HepG2 (cell line): ENCODE data around the gene CES2. TPM values are rescaled to one million over a fixed set of nuclear protein-coding genes. Genes with fewer than 3 reads are reported as not detected.

Experiments
- CREM ChIP-seq, 2 experiments: sonication (generic) in 1 of 2; formaldehyde crosslinking in 1 of 2; IDR thresholded peaks; 2 replicates each; pipeline versions ENCODE4 v1.4.0 to v1.6.1; 2016 to 2020; ENCODE audit warnings: antibody characterized with exemption in 1 of 2, mild to moderate bottlenecking in 1 of 2, missing genetic modification reagents in 1 of 2
- KAT8 ChIP-seq: IDR thresholded peaks from 2 replicates; pipeline ENCODE4 v1.6.1; 2016; ENCODE audit warnings: missing genetic modification reagents, missing compliant biosample characterization
- KDM2A ChIP-seq: sonication (generic); formaldehyde crosslinking; IDR thresholded peaks from 2 replicates; pipeline ENCODE4 v1.4.0; 2020; ENCODE audit warnings: low read depth, missing genetic modification reagents, borderline replicate concordance
- NFE2L2 ChIP-seq: fragments of 150-350 bp; IDR thresholded peaks from 2 replicates; pipeline ENCODE4 v1.6.1; 2014; ENCODE audit warnings: low read length
- POLR2A ChIP-seq, 2 experiments: IDR thresholded peaks; 2 replicates each; pipeline ENCODE4 v1.6.1; 2011; ENCODE audit warnings: low read depth in 2 of 2, low read length in 2 of 2, mild to moderate bottlenecking in 1 of 2, moderate library complexity in 1 of 2; ENCODE audit not compliant: insufficient read depth in 1 of 2
- ZNF589 ChIP-seq: sonication (generic); formaldehyde crosslinking; conservative IDR thresholded peaks from 2 replicates; pipeline ENCODE4 v1.8.0; 2022; ENCODE audit warnings: mild to moderate bottlenecking, moderate library complexity, missing genetic modification reagents
- ZNF619 ChIP-seq: sonication (generic); formaldehyde crosslinking; IDR thresholded peaks from 2 replicates; pipeline ENCODE4 v1.4.0; 2020; ENCODE audit warnings: mild to moderate bottlenecking, missing genetic modification reagents
- ZNF629 ChIP-seq: sonication (generic); formaldehyde crosslinking; conservative IDR thresholded peaks from 2 replicates; pipeline ENCODE4 v1.5.0; 2020; ENCODE audit warnings: missing genetic modification reagents
- ZSCAN9 ChIP-seq: IDR thresholded peaks from 2 replicates; pipeline ENCODE4 v1.6.1; 2016; ENCODE audit warnings: borderline replicate concordance
- polyA plus RNA-seq, 8 experiments: library from polyadenylated mRNA; depleted of rRNA in 3 of 8; stranded (reverse) in 7 of 8; unstranded in 1 of 8; fragments of >200 nt; fragmentation: Illumina TruSeq in 4 of 8; extraction: Trizol in 4 of 8; gene quantifications; 2 replicates each; pipeline versions ENCODE4 v1.2.1 to v1.2.3, GENCODE V29; 2011 to 2016; ENCODE audit warnings: low read depth in 4 of 8, missing spikeins in 1 of 8, mixed read lengths in 1 of 8; ENCODE audit not compliant: insufficient read depth in 1 of 8
- total RNA-seq, 5 experiments: library from RNA; depleted of rRNA; stranded (reverse); fragments of >200 nt; fragmentation: Illumina TruSeq; extraction: Trizol; gene quantifications; 2 replicates each; pipeline ENCODE4 v1.2.3, GENCODE V29; 2016; ENCODE audit warnings: low read depth in 1 of 5
- TF ChIP-seq, protein P1 (sequence below): sonication (generic); formaldehyde crosslinking; IDR thresholded peaks from 2 replicates; pipeline ENCODE4 v1.4.0; 2020; ENCODE audit warnings: missing genetic modification reagents
- TF ChIP-seq, protein P2 (sequence below): sonication (generic); formaldehyde crosslinking; IDR thresholded peaks from 2 replicates; pipeline ENCODE4 v1.5.0; 2020; ENCODE audit warnings: mild to moderate bottlenecking, missing genetic modification reagents
- TF ChIP-seq, protein P3 (sequence below): sonication (generic); formaldehyde crosslinking; IDR thresholded peaks from 2 replicates; pipeline ENCODE4 v1.5.1; 2020; ENCODE audit warnings: mild to moderate bottlenecking, missing genetic modification reagents, moderate library complexity

The CES2 gene
- total and polyA plus RNA-seq, 2 of the 13 experiments (the other 11 are each of a cell fraction or from before 2014, with no cell fraction given), result 50.6 to 63.8 TPM

DNA sequence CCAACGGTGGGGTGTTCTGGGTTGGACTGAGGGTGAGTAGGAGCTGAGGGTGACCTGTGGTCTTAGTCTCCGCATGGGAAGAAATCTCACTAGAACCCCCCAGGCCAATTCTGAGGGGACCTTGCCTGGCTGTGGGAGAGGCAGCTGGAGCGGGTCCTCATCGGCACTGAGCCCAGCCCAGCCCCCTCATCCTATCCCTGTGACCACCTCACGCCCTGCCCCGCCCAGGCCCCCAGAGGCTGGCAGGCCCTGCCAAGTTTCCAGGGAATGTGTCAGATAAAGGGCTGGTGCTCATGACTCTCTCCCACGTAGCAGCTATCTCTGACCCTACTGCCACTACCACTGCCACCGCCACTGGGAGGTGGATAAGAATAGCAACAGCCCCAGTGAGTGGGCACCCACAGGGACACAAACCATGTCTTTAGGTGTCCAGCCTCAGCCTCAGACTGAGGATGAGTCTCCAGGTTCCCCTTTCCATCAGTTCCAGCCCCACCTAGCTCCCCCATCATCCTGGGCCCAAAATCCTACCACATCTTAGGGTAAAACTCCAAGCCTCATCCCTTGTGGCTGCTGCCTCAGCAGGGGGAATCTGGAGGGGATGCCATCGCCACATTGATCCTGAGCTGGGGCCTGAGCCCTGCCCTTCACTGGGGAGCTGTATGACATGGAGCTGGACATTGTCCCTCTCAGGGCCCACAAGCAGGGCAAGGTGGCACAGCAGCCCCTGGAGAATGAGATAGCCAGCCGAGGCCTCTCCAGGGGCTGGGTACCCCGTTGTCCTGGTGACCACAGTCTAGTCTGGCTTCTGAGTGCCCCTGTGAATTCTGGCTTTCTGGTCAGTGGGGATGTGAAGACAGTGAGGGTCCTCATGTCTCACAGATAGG is 31.5 kb upstream of the CES2 start (continued):
- no peak for TF ChIP-seq CREM (IDR thresholded peaks at IDR 0.05)
- no peak for TF ChIP-seq CREM (CRISPR knock-in tag; IDR thresholded peaks at IDR 0.05)
- TF ChIP-seq ZNF629, result no peak
- 0 out of 2 replicates have a peak, but pooled peaks have one; percentile 10 for TF ChIP-seq KDM2A
- TF ChIP-seq ZNF619 (CRISPR knock-in tag), result 0 out of 2 replicates have a peak, but pooled peaks have one; percentile 14
- no peak for TF ChIP-seq NFE2L2
- TF ChIP-seq, protein P1, sequence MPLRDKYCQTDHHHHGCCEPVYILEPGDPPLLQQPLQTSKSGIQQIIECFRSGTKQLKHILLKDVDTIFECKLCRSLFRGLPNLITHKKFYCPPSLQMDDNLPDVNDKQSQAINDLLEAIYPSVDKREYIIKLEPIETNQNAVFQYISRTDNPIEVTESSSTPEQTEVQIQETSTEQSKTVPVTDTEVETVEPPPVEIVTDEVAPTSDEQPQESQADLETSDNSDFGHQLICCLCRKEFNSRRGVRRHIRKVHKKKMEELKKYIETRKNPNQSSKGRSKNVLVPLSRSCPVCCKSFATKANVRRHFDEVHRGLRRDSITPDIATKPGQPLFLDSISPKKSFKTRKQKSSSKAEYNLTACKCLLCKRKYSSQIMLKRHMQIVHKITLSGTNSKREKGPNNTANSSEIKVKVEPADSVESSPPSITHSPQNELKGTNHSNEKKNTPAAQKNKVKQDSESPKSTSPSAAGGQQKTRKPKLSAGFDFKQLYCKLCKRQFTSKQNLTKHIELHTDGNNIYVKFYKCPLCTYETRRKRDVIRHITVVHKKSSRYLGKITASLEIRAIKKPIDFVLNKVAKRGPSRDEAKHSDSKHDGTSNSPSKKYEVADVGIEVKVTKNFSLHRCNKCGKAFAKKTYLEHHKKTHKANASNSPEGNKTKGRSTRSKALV (CRISPR knock-in tag), result no peak
- no peak for TF ChIP-seq ZSCAN9 (CRISPR knock-in tag)
- TF ChIP-seq ZNF589 (CRISPR knock-in tag), result no peak
- TF ChIP-seq KAT8, result no peak
- TF ChIP-seq, protein P2, sequence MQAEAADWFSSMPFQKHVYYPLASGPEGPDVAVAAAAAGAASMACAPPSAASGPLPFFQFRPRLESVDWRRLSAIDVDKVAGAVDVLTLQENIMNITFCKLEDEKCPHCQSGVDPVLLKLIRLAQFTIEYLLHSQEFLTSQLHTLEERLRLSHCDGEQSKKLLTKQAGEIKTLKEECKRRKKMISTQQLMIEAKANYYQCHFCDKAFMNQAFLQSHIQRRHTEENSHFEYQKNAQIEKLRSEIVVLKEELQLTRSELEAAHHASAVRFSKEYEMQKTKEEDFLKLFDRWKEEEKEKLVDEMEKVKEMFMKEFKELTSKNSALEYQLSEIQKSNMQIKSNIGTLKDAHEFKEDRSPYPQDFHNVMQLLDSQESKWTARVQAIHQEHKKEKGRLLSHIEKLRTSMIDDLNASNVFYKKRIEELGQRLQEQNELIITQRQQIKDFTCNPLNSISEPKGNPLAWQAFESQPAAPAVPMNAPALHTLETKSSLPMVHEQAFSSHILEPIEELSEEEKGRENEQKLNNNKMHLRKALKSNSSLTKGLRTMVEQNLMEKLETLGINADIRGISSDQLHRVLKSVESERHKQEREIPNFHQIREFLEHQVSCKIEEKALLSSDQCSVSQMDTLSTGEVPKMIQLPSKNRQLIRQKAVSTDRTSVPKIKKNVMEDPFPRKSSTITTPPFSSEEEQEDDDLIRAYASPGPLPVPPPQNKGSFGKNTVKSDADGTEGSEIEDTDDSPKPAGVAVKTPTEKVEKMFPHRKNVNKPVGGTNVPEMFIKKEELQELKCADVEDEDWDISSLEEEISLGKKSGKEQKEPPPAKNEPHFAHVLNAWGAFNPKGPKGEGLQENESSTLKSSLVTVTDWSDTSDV, result 0 out of 2 replicates have a peak, but pooled peaks have one; percentile 29
- no peak for TF ChIP-seq POLR2A (IDR thresholded peaks at IDR 0.05; ENCODE audit: insufficient read depth in 1 of 2, low read depth in 2 of 2, low read length in 2 of 2)
- TF ChIP-seq, protein P3, sequence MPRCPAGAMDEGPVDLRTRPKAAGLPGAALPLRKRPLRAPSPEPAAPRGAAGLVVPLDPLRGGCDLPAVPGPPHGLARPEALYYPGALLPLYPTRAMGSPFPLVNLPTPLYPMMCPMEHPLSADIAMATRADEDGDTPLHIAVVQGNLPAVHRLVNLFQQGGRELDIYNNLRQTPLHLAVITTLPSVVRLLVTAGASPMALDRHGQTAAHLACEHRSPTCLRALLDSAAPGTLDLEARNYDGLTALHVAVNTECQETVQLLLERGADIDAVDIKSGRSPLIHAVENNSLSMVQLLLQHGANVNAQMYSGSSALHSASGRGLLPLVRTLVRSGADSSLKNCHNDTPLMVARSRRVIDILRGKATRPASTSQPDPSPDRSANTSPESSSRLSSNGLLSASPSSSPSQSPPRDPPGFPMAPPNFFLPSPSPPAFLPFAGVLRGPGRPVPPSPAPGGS (CRISPR knock-in tag), result no peak
